AG09319 (cell line): ENCODE data around the gene FKBP7.

Source experiments
- DNase-seq: peaks from one replicate; pipeline ENCODE4 v3.0.0-alpha.2; 2010; ENCODE audit warnings: low read depth; ENCODE audit errors: extremely low read depth
- CTCF ChIP-seq: IDR thresholded peaks from 2 replicates; pipeline ENCODE4 v1.5.1; 2011; ENCODE audit warnings: low read depth, mild to moderate bottlenecking, inconsistent platforms, low read length, moderate library complexity

FKBP7 gene

GRCh38 chr2:178469219-178469849 is 9.1 kb downstream of the FKBP7 start:
- no peak for TF ChIP-seq CTCF
- no peak for DNase-seq

- no peak for DNase-seq
- TF ChIP-seq CTCF: no peak
These were observed 21.0 kb downstream of the FKBP7 start for GRCh38 chr2:178457390-178457886.

GRCh38 chr2:178455947-178456346 is 22.5 kb downstream of the FKBP7 start:
- no peak for DNase-seq

GRCh38 chr2:178452870-178453269 is 25.5 kb downstream of the FKBP7 start:
- no peak for TF ChIP-seq CTCF

More at GRCh38 chr2:178455947-178456346, 22.5 kb downstream of the FKBP7 start:
- no peak for TF ChIP-seq CTCF

GRCh38 chr2:178452334-178452733 is 26.1 kb downstream of the FKBP7 start:
- TF ChIP-seq CTCF: no peak
- no peak for DNase-seq

More at GRCh38 chr2:178452870-178453269, 25.5 kb downstream of the FKBP7 start:
- DNase-seq: no peak

- no peak for TF ChIP-seq CTCF
- peak; percentile 96 for DNase-seq
These were observed 27.4 kb downstream of the FKBP7 start, which contains the start of the genes PJVK and PRKRA for GRCh38 chr2:178450774-178451525. Gene PJVK (plus strand): TSS chr2:178451378. CDS start chr2:178453410, 2,032 bp downstream. Gene PRKRA (minus strand): TSS chr2:178451175. CDS start chr2:178451030, 145 bp downstream.

GRCh38 chr2:178450524-178450773 is 28.0 kb downstream of the FKBP7 start:
- no peak for TF ChIP-seq CTCF
- DNase-seq: no peak
